GM18868 (cell line): Measurements from ENCODE around the gene ARAP1.

ENCODE experiments used
- ATAC-seq: cut with Tn5 transposase; IDR thresholded peaks from one replicate; pipeline ENCODE4 v1.9.1; 2021; ENCODE audit warnings: mild to moderate bottlenecking, moderate library complexity; ENCODE audit not compliant: unreplicated experiment

Gene ARAP1

DNA sequence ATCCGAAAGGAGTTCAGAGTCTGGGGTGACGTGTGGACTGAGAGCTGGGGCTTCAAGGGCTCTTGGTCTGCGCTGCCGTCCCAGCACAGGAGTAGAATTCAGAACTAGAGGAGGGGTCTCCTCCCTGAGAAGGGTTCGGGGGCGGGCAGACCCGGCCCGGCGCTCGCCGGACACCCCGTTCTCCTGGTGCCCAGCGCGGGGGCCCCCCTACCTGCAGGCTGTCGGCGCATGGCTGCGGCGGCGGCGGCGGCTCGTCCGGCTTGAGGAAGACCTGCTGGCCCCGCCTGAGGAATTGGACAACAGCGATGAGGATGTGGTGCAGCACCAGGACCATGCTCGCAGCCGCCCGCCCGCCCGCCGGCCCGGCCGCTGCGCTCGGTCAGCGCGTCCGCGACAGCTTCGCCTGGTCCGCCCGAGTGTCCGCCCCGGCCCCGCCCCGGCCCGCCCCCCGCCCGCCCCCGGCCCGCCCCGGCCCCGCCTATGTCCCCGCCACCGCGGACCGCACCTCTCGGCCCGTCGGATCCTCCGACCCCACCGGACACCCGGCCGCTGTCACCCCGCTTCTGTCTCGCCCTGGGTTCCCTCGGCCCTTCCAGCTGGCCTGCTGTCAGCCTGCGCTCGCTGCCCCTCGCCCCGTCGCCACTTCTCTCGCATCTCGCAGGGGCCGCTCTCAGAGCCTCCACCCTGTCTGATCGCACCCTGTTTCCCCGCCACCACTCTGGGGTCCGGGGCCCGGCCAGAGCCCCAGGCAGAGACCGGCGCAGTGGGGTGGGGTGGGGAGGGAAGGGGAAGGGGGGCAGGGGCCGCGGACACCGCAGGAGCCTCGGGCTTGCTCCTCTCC lies 109.9 kb downstream of the ARAP1 start:
- no peak for ATAC-seq

DNA sequence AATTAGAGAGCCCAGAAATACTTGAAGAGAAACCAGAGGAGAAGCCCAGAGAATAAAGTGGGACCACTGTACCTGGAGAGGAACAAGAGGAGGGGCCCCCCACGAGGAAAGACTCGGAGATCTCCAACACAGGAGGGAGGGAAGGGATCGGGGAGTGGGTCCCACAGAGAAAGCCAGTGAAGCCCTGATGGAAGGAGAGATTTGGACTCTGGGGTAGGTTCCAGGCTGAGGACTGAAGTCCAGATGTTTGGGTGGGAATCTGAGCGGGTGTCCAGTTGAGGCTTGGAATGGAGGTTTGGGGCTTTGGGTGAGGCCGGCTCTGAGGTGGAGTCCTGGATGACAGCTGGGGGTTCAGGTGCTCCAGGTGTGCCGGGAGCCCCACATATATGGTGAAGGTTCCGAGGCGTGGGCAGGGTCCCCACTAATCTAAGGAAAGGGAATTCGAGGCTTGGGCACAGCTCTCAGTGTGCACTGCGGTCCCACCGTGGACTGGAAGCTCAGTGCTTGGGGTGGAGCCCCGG lies 110.6 kb downstream of the ARAP1 start:
- ATAC-seq: no peak

DNA sequence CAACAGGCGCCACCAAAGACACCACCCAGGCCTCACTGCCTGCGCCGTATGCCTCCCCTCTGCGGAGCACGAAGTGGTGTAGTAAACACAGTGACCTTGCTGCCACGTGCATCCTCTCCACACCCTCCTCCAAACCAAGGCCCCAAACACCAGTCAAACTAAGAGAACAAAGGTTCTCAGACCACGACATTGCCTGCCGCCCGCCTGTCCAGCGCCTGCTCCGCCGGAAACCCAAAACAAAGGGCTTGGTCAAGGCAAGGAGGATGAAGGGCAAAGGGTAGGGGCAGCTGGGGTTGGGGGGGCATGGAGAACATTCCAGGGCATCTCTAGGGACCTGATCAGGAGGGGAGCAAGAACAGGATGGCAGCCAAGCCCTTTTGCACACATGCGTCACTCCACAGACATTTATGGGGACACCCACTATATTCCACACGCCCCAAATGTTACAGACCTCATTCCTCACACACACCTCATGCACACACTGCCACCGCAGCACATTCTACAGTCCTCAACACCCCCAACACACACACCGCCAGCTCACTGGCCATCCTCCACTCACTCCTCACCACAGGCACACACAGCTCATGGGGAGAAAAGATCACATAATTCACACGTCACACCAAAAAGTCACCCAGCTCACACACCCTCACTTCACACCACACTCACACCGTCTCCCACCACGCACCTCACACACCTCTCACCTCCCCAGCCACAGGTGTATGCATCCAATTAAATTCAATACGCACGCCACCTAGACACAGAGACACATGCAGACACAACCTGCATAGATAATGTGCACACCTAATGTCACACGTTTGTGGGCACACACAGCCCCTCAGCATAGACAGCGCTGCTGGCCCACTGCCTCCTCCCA lies 112.5 kb downstream of the ARAP1 start:
- no peak for ATAC-seq

DNA sequence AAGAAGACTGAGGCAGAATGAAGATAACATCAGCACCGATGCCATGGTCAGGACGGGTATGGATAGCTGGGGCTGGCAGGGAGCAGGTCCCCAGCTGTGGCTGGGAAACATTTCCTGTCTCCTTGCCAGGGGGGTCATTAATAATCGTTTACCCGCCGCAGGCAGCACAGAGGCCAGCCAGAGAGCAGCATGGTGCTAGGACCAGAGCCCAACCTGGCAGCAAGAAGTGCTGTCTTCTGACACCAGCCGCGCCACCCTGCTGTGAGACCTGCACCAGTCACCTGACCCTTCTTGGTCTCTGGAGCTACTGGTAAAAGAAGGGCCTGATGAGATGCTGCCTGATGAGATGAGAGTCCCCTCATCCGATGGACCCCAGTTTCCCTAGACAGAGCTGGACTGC lies 114.3 kb downstream of the ARAP1 start:
- ATAC-seq: no peak

DNA sequence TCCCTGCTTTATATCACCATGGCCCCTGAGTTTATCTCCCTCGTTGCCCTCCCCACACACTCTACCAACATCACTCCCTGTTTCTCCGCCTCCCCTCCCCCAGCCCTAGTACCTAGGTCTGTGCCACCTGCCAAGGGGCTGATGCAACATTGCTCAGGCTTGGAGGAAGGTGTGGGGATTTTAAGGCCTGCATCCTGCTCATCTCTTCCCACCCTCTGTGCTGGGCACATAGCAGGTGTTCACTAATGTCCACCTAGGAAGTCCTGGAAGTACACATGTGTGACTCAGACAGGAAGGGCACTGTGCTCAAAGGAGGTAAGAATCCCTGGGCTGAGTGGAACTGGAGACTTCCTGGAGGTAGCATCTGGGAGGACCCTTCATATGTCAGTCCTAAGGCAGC lies 115.0 kb downstream of the ARAP1 start:
- ATAC-seq: no peak

DNA sequence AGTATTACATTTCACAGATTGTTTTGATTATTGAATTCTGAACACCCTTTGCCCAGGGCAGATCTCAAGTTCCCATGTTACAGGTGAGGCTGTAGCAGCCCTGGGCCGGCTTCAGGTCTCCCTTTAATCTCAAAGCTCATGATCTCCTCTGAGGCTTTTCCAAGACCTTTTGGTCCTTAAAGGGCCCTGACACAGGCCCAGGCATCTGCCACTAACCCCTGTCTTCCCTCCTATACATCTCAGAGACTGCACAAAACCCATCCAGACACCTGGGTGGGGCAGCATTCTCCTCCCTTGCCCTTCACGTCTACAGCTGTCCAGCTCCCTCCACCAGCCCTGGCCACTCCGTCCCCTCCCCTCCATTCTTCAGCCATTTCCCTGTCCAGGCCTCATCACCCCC lies 115.8 kb downstream of the ARAP1 start:
- no peak for ATAC-seq

DNA sequence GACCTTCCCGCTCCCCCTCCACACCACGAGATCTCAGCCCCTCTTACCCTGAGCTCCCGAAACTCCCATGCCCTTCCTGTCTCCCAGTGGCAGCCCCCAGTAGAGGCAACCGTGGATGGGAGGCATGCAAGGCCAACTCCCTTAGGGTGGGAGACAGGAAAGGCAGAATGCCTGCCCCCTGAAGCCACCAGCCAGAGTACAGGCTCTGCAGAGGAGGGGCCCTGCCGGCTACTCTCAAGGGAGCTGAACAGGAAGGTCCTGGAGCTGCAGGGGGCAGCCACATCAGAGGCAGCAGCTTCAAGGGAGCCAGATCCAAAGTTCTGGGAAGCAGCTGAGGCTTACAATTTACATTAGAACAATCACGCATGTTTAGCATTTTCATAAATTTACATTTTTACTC lies 116.3 kb downstream of the ARAP1 start:
- ATAC-seq: no peak

DNA sequence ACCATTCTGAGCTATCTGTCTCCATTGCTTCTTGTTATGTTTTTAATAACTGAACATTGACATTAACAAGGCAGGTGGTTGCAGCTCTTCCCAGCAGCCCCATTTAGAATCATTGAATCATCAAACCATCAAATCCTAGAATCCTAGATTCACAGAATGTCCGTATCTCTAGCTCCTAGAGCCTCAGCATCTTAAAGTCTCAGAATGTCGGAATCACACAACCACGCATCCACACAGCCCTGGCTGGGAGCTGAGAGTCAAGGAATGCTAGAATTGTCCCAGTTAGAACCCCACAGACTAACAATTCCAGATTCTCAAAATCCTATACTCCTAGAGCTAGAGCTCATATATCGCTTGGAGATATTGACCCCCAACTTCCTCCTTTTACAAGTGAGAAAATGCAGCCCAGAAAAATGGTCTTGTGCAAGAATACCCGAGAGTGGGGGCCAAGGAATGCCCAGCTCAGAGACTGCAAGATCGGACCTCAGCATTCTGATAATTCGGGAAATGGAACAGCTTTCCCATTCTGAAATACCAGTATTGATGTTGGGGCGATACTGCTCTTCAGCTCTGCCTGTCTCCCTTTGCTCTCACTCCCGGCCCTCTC lies 116.8 kb downstream of the ARAP1 start:
- ATAC-seq: no peak
